ENCODE measurements around the gene FUT9.

FUT9 gene

DNA sequence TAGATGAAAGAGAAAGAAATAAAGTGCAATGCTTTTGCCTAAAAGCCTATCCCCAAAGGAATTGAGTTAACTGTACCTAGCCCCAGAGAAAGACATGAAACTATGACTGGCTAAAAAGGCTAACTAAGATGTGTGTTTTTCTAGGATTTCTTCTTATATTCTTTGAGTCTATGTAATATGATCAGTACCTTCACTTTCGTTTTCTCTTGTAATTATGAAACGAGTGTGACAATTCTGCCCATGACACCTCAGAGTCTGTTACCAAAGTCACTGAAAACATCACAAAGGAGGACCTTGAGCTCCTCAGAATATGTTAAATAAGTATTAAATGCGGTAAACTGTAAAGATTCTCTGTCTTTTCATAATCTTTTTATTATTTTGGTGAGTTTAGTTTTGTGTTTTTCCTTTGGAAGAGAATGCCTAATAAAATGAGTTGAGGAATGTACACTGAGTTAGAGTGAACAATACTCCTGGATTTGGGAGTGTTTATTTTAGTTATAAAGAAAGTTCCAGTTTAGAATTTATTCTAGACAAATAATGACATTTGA, 141.3 kb downstream of the FUT9 start:
- TF ChIP-seq, protein P1, sequence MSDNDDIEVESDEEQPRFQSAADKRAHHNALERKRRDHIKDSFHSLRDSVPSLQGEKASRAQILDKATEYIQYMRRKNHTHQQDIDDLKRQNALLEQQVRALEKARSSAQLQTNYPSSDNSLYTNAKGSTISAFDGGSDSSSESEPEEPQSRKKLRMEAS (IDR thresholded peaks at IDR 0.05; ENCODE audit: low read depth, low read length), result no peak
- no peak for TF ChIP-seq MYC (IDR thresholded peaks at IDR 0.05; ENCODE audit: low read depth, low read length)
- TF ChIP-seq, protein P2, sequence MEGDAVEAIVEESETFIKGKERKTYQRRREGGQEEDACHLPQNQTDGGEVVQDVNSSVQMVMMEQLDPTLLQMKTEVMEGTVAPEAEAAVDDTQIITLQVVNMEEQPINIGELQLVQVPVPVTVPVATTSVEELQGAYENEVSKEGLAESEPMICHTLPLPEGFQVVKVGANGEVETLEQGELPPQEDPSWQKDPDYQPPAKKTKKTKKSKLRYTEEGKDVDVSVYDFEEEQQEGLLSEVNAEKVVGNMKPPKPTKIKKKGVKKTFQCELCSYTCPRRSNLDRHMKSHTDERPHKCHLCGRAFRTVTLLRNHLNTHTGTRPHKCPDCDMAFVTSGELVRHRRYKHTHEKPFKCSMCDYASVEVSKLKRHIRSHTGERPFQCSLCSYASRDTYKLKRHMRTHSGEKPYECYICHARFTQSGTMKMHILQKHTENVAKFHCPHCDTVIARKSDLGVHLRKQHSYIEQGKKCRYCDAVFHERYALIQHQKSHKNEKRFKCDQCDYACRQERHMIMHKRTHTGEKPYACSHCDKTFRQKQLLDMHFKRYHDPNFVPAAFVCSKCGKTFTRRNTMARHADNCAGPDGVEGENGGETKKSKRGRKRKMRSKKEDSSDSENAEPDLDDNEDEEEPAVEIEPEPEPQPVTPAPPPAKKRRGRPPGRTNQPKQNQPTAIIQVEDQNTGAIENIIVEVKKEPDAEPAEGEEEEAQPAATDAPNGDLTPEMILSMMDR (IDR thresholded peaks at IDR 0.05; ENCODE audit: low read depth, low read length), result no peak
- TF ChIP-seq POLR2A (IDR thresholded peaks at IDR 0.05; ENCODE audit: extremely low read depth, insufficient read length), result no peak
- DNase-seq (ENCODE audit: low read depth), result no peak
- H3K4me3 ChIP-seq (ENCODE audit: low read depth, low read length), result no peak overlapping the region

DNA sequence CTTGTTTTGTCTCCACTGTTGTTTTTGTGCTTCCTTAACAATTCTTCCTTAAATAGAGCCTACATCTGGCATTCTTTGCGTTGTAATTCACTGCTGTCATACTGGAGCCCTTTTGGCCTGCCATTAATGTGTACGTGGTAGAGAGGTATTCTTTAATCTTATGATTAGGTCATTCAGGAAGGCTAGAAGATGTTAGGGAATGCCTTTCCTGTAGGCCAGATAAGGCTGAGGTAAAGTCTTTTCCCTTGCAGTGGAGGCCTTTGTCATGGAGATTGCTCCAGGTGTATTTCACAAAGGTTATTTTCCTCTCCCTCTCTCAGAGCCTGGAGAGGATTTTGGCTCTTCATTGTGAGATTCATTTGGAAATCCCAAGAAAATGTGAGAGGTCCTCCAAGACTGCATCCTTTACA, 146.9 kb downstream of the FUT9 start:
- TF ChIP-seq, protein P2 (IDR thresholded peaks at IDR 0.05; ENCODE audit: low read depth, low read length), result no peak
- no peak overlapping the region for H3K4me3 ChIP-seq (ENCODE audit: low read depth, low read length)
- no peak for DNase-seq (ENCODE audit: low read depth)

DNA sequence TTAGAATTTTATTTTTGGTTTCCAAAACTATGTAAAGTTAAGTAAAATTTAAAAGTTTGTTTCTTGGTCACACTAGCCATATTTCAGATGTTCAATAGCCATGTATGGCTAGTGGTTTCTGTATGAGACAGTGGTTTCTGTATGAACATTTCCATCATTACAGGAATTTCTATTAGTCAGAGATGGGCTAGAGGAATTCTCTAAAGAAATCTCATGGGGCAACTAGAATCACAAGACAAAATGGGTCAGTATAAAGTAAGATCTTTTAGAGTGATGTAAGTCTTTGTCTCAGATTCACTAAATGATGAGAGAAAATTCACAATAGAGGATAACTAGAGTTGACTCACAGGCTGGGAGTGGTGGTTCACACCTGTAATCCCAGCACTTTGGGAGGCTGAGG, 149.0 kb downstream of the FUT9 start:
- H3K4me3 ChIP-seq (ENCODE audit: low read depth, low read length), result no peak overlapping the region
- TF ChIP-seq, protein P1 (IDR thresholded peaks at IDR 0.05; ENCODE audit: low read depth, low read length), result no peak
- no peak for TF ChIP-seq POLR2A (IDR thresholded peaks at IDR 0.05; ENCODE audit: extremely low read depth, insufficient read length)
- TF ChIP-seq MYC (IDR thresholded peaks at IDR 0.05; ENCODE audit: low read depth, low read length), result no peak
- TF ChIP-seq, protein P2 (IDR thresholded peaks at IDR 0.05; ENCODE audit: low read depth, low read length), result no peak
- no peak for DNase-seq (ENCODE audit: low read depth)

DNA sequence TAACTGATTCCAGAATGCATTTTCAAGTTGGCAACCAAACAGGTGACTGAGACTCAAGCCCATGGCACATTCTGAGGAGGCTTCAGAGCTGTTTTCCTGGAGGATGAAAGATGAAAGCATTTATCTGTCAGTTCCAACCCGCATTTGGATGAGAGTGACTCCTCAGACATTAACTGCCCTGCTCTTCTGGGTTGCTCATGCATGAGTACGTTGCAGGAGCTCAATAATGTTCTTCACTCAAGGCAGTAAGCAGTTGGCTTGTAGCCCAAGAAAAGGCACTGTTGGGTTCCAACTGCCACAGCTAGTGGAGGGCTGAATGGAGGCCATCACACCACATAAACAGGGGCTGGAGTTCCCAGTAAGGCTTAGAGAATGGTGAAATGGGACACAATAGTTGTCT, 155.3 kb downstream of the FUT9 start:
- H3K4me3 ChIP-seq (ENCODE audit: low read depth, low read length), result no peak overlapping the region
- TF ChIP-seq POLR2A (IDR thresholded peaks at IDR 0.05; ENCODE audit: extremely low read depth, insufficient read length) (no peak), MYC (IDR thresholded peaks at IDR 0.05; ENCODE audit: low read depth, low read length) (no peak)
- TF ChIP-seq, protein P1 (IDR thresholded peaks at IDR 0.05; ENCODE audit: low read depth, low read length), result no peak
- TF ChIP-seq, protein P2 (IDR thresholded peaks at IDR 0.05; ENCODE audit: low read depth, low read length), result no peak
- no peak for DNase-seq (ENCODE audit: low read depth)

DNA sequence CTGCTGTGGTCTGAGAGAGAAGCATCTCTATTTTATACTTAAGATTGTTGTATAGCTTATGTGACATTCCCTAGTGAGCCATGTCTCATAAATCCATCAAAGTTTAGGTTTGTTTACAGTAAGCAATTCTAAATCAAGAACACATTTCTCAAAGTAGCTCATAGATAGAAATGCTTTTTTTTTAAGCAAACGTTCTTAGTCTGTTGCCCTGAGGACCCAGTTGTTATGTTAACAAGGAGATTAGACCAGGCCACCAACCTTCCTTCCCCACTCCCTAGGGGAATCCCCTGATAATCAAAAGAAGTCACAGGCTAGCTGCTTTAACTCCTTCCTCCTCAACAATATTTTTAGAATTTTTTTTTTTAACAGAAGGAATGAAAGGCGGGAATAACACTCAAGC, 169.0 kb downstream of the FUT9 start:
- TF ChIP-seq, protein P1 (IDR thresholded peaks at IDR 0.05; ENCODE audit: low read depth, low read length), result no peak
- TF ChIP-seq, protein P2 (IDR thresholded peaks at IDR 0.05; ENCODE audit: low read depth, low read length), result no peak
- TF ChIP-seq MYC (IDR thresholded peaks at IDR 0.05; ENCODE audit: low read depth, low read length) (no peak), POLR2A (IDR thresholded peaks at IDR 0.05; ENCODE audit: extremely low read depth, insufficient read length) (no peak)
- no peak for DNase-seq (ENCODE audit: low read depth)
- H3K4me3 ChIP-seq (ENCODE audit: low read depth, low read length), result no peak overlapping the region

DNA sequence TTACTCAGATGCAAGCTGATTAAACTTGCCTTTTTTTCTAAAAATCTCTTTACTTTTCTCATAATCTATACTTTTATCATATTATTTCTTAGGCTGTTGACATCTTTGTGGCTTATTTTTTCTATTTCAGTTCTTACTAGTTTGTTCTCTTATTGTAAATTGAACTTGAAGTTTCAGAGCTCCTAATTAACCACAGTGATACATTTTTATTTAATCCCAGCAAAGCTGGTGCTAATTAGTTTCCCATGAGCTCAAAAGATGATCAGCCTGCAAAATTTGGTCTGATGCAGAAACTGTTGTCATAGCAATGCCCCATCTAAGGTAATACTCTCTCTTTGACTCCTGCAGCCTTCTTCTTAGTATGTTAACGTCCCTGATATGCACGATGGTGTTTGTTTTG, 170.3 kb downstream of the FUT9 start:
- H3K4me3 ChIP-seq (ENCODE audit: low read depth, low read length), result no peak overlapping the region
- TF ChIP-seq, protein P2 (IDR thresholded peaks at IDR 0.05; ENCODE audit: low read depth, low read length), result no peak
- TF ChIP-seq POLR2A (IDR thresholded peaks at IDR 0.05; ENCODE audit: extremely low read depth, insufficient read length) (no peak), MYC (IDR thresholded peaks at IDR 0.05; ENCODE audit: low read depth, low read length) (no peak)
- TF ChIP-seq, protein P1 (IDR thresholded peaks at IDR 0.05; ENCODE audit: low read depth, low read length), result no peak
- DNase-seq (ENCODE audit: low read depth), result no peak
